GM23338 (cell line): ENCODE results near the gene NGEF. TPM values are rescaled to one million over a fixed set of nuclear protein-coding genes. Genes with fewer than 3 reads are reported as not detected.

ENCODE experiments used
- CTCF ChIP-seq, 2 experiments: fragments of 200-600 bp in 1 of 2; sonication (generic) in 1 of 2; conservative IDR thresholded peaks; 2 replicates each; pipeline versions ENCODE4 v1.5.1 to v1.6.1; 2016 to 2017; ENCODE audit warnings: antibody characterized with exemption in 2 of 2, low read depth in 2 of 2, mild to moderate bottlenecking in 2 of 2, moderate library complexity in 1 of 2
- ETS1 ChIP-seq: IDR thresholded peaks from 2 replicates; pipeline ENCODE4 v1.6.1; 2016; ENCODE audit warnings: antibody characterized with exemption
- JUNB ChIP-seq: IDR thresholded peaks from one replicate; pipeline ENCODE4 v1.6.1; 2016; ENCODE audit warnings: antibody characterized with exemption; ENCODE audit not compliant: unreplicated experiment
- NANOG ChIP-seq: IDR thresholded peaks from 2 replicates; pipeline ENCODE4 v1.6.1; 2016; ENCODE audit warnings: antibody characterized with exemption, borderline replicate concordance
- POLR2AphosphoS5 ChIP-seq: IDR thresholded peaks from 2 replicates; pipeline ENCODE4 v1.6.1; 2016; ENCODE audit warnings: antibody characterized with exemption, low read depth
- STAT1 ChIP-seq: IDR thresholded peaks from one replicate; pipeline ENCODE4 v1.6.1; 2016; ENCODE audit warnings: antibody characterized with exemption; ENCODE audit not compliant: unreplicated experiment
- ZNF114 ChIP-seq: fragments of 250-450 bp; sonication (Bioruptor Pico); IDR thresholded peaks from 2 replicates; pipeline ENCODE4 v1.5.0; 2020; ENCODE audit warnings: mild to moderate bottlenecking, moderate library complexity
- ZNF462 ChIP-seq: fragments of 250-450 bp; sonication (Bioruptor Pico); IDR thresholded peaks from 2 replicates; pipeline ENCODE4 v1.5.0; 2020; ENCODE audit warnings: mild to moderate bottlenecking, moderate library complexity
- polyA plus RNA-seq: library from polyadenylated mRNA; unstranded; fragments of >200 nt; fragmentation: Nextera tagmentation; extraction: Ambion mirVana; gene quantifications from 2 replicates; pipeline ENCODE4 v1.2.1, GENCODE V29; 2016
- total RNA-seq: library from RNA; depleted of rRNA; stranded (reverse); fragments of >200 nt; shearing (Covaris generic); gene quantifications from 2 replicates; pipeline ENCODE4 v1.2.3, GENCODE V29; 2014

The NGEF gene
- total and polyA plus RNA-seq, 2 experiments from 2014 or later: 1.8 to 5.4 TPM

GRCh38 chr2:232846055-232846454 lies 167.0 kb downstream of the NGEF start (continued):
- TF ChIP-seq ZNF462 (CRISPR knock-in tag) (no peak), POLR2AphosphoS5 (no peak), STAT1 (no peak), NANOG (no peak), CTCF (conservative IDR thresholded peaks at IDR 0.05; ENCODE audit: low read depth in 2 of 2) (no peak), ZNF114 (CRISPR knock-in tag) (no peak), JUNB (no peak), ETS1 (no peak)
